MM.1S (cell line): ENCODE measurements around the gene PHF23.

Experiments used
- DNase-seq: peaks from one replicate; pipeline ENCODE4 v3.0.0-alpha.2; 2015
- H2AFZ ChIP-seq: fragments of 300-600 bp; sonication (generic); 2 replicates; pipeline ENCODE4 v1.6.0; 2016; ENCODE audit warnings: antibody characterized with exemption, low read length
- H3F3A ChIP-seq: fragments of 300-600 bp; sonication (generic); 2 replicates; pipeline ENCODE4 v1.6.1; 2016; ENCODE audit warnings: mild to moderate bottlenecking, antibody characterized with exemption, low read length, moderate library complexity, mixed read lengths; ENCODE audit not compliant: insufficient read depth
- H3K27ac ChIP-seq: fragments of 300-600 bp; sonication (generic); 2 replicates; pipeline ENCODE4 v1.5.1; 2016; ENCODE audit warnings: mild to moderate bottlenecking, low read length
- H3K27me3 ChIP-seq: fragments of 300-600 bp; sonication (generic); replicated peaks from 2 replicates; pipeline ENCODE4 v1.6.0; 2016; ENCODE audit warnings: low read length; ENCODE audit not compliant: insufficient read depth
- H3K36me3 ChIP-seq: fragments of 300-600 bp; sonication (generic); replicated peaks from 2 replicates; pipeline ENCODE4 v1.6.1; 2016; ENCODE audit warnings: mild to moderate bottlenecking, low read length, mixed read lengths; ENCODE audit not compliant: insufficient read depth
- H3K4me1 ChIP-seq: fragments of 300-600 bp; sonication (generic); 2 replicates; pipeline ENCODE4 v1.6.1; 2016; ENCODE audit warnings: low read length, mixed read lengths
- H3K4me2 ChIP-seq: fragments of 300-600 bp; sonication (generic); 2 replicates; pipeline ENCODE4 v1.6.0; 2016; ENCODE audit warnings: low read depth, low read length
- H3K4me3 ChIP-seq: fragments of 300-600 bp; sonication (generic); 2 replicates; pipeline ENCODE4 v1.5.1; 2016; ENCODE audit warnings: low read length, mixed read lengths
- H3K79me2 ChIP-seq: fragments of 300-600 bp; sonication (generic); 2 replicates; pipeline ENCODE4 v1.6.1; 2016; ENCODE audit warnings: mixed run types, low read length, mixed read lengths
- H3K9ac ChIP-seq: fragments of 300-600 bp; sonication (generic); 2 replicates; pipeline ENCODE4 v1.6.1; 2016; ENCODE audit warnings: low read length, mixed read lengths
- H3K9me2 ChIP-seq: fragments of 300-600 bp; sonication (generic); replicated peaks from 2 replicates; pipeline ENCODE4 v1.6.1; 2016; ENCODE audit warnings: mild to moderate bottlenecking, low read length, mixed read lengths; ENCODE audit not compliant: insufficient read depth
- H3K9me3 ChIP-seq: fragments of 300-600 bp; sonication (generic); replicated peaks from 2 replicates; pipeline ENCODE4 v1.6.1; 2016; ENCODE audit warnings: mild to moderate bottlenecking, low read length, mixed read lengths; ENCODE audit not compliant: insufficient read depth
- H4K20me1 ChIP-seq: fragments of 300-600 bp; sonication (generic); 2 replicates; pipeline ENCODE4 v1.6.1; 2016; ENCODE audit warnings: mild to moderate bottlenecking, low read length, moderate library complexity, mixed read lengths; ENCODE audit not compliant: insufficient read depth
- CTCF ChIP-seq: fragments of 300-600 bp; sonication (generic); IDR thresholded peaks from 2 replicates; pipeline ENCODE4 v1.5.1; 2016; ENCODE audit warnings: antibody characterized with exemption, low read length, mixed read lengths
- EZH2 ChIP-seq: fragments of 300-600 bp; sonication (generic); optimal IDR thresholded peaks from 2 replicates; pipeline ENCODE3; 2017; ENCODE audit warnings: low read depth, mild to moderate bottlenecking, antibody characterized with exemption, low read length, mixed read lengths
- EZH2phosphoT487 ChIP-seq: fragments of 300-600 bp; sonication (generic); IDR thresholded peaks from 2 replicates; pipeline ENCODE4 v1.6.1; 2018; ENCODE audit warnings: antibody characterized with exemption, low read length

The PHF23 gene

GRCh38 chr17:7239091-7240027, at the start of gene PHF23:
Gene PHF23 (minus strand): TSS chr17:7239457. CDS start chr17:7239279, 178 bp downstream.
- peak; percentile 99 for DNase-seq
- H3K79me2 ChIP-seq: peaks cover 65% of the 10 kb centered on the region
- H3K4me3 ChIP-seq: peak within 1 kb of the TSS; percentile 91
- no peaks in the 10 kb centered on the region for H4K20me1 ChIP-seq
- H3K9me2 ChIP-seq: no peaks in the 10 kb centered on the region
- peak within 1 kb of the TSS; percentile 48; the same call in 1 of the 2 replicates for H3K27ac ChIP-seq
- peak within 1 kb of the TSS; percentile 29 for H2AFZ ChIP-seq
- peak within 1 kb of the TSS; percentile 89 for H3K9ac ChIP-seq
- TF ChIP-seq EZH2: no peak
- no peak for TF ChIP-seq EZH2phosphoT487
- TF ChIP-seq CTCF: no peak
- peaks cover 57% of the 10 kb centered on the region for H3F3A ChIP-seq
- H3K4me1 ChIP-seq: peaks cover 30% of the 10 kb centered on the region
- no peaks in the 10 kb centered on the region; the same call in 1 of the 2 replicates for H3K36me3 ChIP-seq
- peak within 1 kb of the TSS; percentile 87; the same call in 1 of the 2 replicates for H3K4me2 ChIP-seq
- H3K9me3 ChIP-seq: no peaks in the 10 kb centered on the region
- H3K27me3 ChIP-seq: no peaks in the 10 kb centered on the region

- Histone ChIP-seq H3K36me3 (no peaks in the 10 kb centered on the region), H2AFZ (no peak overlapping the region), H3K27ac (no peak overlapping the region), H3K4me1 (peaks cover 7% of the 10 kb centered on the region), H3K4me2 (no peak overlapping the region), H3K79me2 (no peaks in the 10 kb centered on the region), H3K9me3 (no peaks in the 10 kb centered on the region), H3K27me3 (peaks cover 89% of the 10 kb centered on the region), H3K9ac (no peak overlapping the region), H4K20me1 (no peaks in the 10 kb centered on the region), H3K4me3 (no peak overlapping the region), H3K9me2 (no peaks in the 10 kb centered on the region), H3F3A (peaks cover 6% of the 10 kb centered on the region)
- no peak for DNase-seq
- no peak for TF ChIP-seq EZH2
- no peak for TF ChIP-seq EZH2phosphoT487
- TF ChIP-seq CTCF: no peak
These were observed 46.4 kb upstream of the PHF23 start for GRCh38 chr17:7285679-7286078.

- H3K9me2 ChIP-seq: no peaks in the 10 kb centered on the region
- H3K4me2 ChIP-seq: no peak overlapping the region
- H2AFZ ChIP-seq: no peak overlapping the region
- H3K4me1 ChIP-seq: peaks cover 10% of the 10 kb centered on the region
- H3K9ac ChIP-seq: no peak overlapping the region
- no peak for DNase-seq
- H3F3A ChIP-seq: peaks cover 8% of the 10 kb centered on the region
- TF ChIP-seq CTCF (no peak), EZH2phosphoT487 (no peak), EZH2 (no peak)
- H3K9me3 ChIP-seq: no peaks in the 10 kb centered on the region
- no peak overlapping the region for H3K4me3 ChIP-seq
- H4K20me1 ChIP-seq: no peaks in the 10 kb centered on the region
- no peaks in the 10 kb centered on the region for H3K36me3 ChIP-seq
- H3K27me3 ChIP-seq: peaks cover 86% of the 10 kb centered on the region
- H3K79me2 ChIP-seq: no peaks in the 10 kb centered on the region
- no peak overlapping the region for H3K27ac ChIP-seq
These were observed 45.7 kb upstream of the PHF23 start for GRCh38 chr17:7284911-7285310.
